HG02798 (cell line): ENCODE results near the gene PRKCE.

ENCODE experiments used
- ATAC-seq: cut with Tn5 transposase; IDR thresholded peaks from one replicate; pipeline ENCODE4 v1.9.1; 2021; ENCODE audit warnings: mild to moderate bottlenecking; ENCODE audit not compliant: unreplicated experiment, poor library complexity

The PRKCE gene

GRCh38 chr2:46164529-46165301 is 513.2 kb downstream of the PRKCE start:
- no peak for ATAC-seq

- ATAC-seq, result no peak
These were observed 514.4 kb downstream of the PRKCE start for GRCh38 chr2:46165916-46166315.

GRCh38 chr2:46167406-46167805 is 515.9 kb downstream of the PRKCE start:
- ATAC-seq, result no peak

- ATAC-seq, result no peak
These were observed 516.4 kb downstream of the PRKCE start for GRCh38 chr2:46167924-46168323.

GRCh38 chr2:46169467-46169866 is 518.0 kb downstream of the PRKCE start:
- no peak for ATAC-seq

GRCh38 chr2:46170026-46170425 is 518.6 kb downstream of the PRKCE start:
- no peak for ATAC-seq

- no peak for ATAC-seq
These were observed 519.3 kb downstream of the PRKCE start for GRCh38 chr2:46170611-46171350.

- ATAC-seq, result no peak
These were observed 520.0 kb downstream of the PRKCE start for GRCh38 chr2:46171411-46171953.

GRCh38 chr2:46171996-46172546 is 520.6 kb downstream of the PRKCE start:
- ATAC-seq, result no peak

- ATAC-seq, result no peak
These were observed 521.6 kb downstream of the PRKCE start for GRCh38 chr2:46173030-46173429.

- no peak for ATAC-seq
These were observed 522.3 kb downstream of the PRKCE start for GRCh38 chr2:46173636-46174250.

- no peak for ATAC-seq
These were observed 523.1 kb downstream of the PRKCE start for GRCh38 chr2:46174345-46175170.

- ATAC-seq, result no peak
These were observed 523.9 kb downstream of the PRKCE start for GRCh38 chr2:46175419-46175818.

- ATAC-seq, result no peak
These were observed 526.1 kb downstream of the PRKCE start for GRCh38 chr2:46177461-46178089.

- ATAC-seq, result peak; percentile 85
These were observed 527.7 kb downstream of the PRKCE start for GRCh38 chr2:46179037-46179621.

GRCh38 chr2:46180189-46180588 is 528.7 kb downstream of the PRKCE start:
- ATAC-seq, result no peak

GRCh38 chr2:46181306-46181705 is 529.8 kb downstream of the PRKCE start:
- ATAC-seq, result no peak

GRCh38 chr2:46181789-46182530 is 530.5 kb downstream of the PRKCE start:
- ATAC-seq, result no peak
